Mucosa of descending colon (tissue), 3 donors: ENCODE data around the gene DSCAML1. TPM values are rescaled to one million over a fixed set of nuclear protein-coding genes. Genes with fewer than 3 reads are reported as not detected.

ENCODE experiments used
- ATAC-seq: fragments of 200-7000 bp; cut with Tn5 transposase; one replicate; pipeline ENCODE4 v1.9.1; 2020; ENCODE audit warnings: mild to moderate bottlenecking, moderate library complexity
- DNase-seq, 3 donors: peaks; one replicate each; pipeline ENCODE4 v3.0.0-alpha.2; 2020
- H3K36me3 ChIP-seq: fragments of 200-600 bp; one replicate; pipeline ENCODE4 v1.8.0; 2021; ENCODE audit warnings: low read depth, mild to moderate bottlenecking
- H3K4me1 ChIP-seq: fragments of 200-600 bp; one replicate; pipeline ENCODE4 v1.8.0; 2021; ENCODE audit warnings: low read depth, mild to moderate bottlenecking
- H3K4me3 ChIP-seq: fragments of 200-600 bp; one replicate; pipeline ENCODE4 v1.8.0; 2021; ENCODE audit warnings: mild to moderate bottlenecking
- H3K9me3 ChIP-seq: fragments of 200-600 bp; one replicate; pipeline ENCODE4 v1.8.0; 2021; ENCODE audit warnings: mild to moderate bottlenecking
- intact Hi-C, 2 donors: fragments of 100-400 bp; cut with DNase I in 1 of 2; cut with micrococcal nuclease in 1 of 2; formaldehyde crosslinking; loops; one replicate each; pipeline versions ENCODE4 v1.11.0 to v1.11.1; 2022; cut with DNase I, micrococcal nuclease
- total RNA-seq, 3 donors: library from RNA; stranded (reverse); fragmentation: NEBNext Ultra II Directional in 2 of 3; extraction: Animal tissue kit (Norgen Biotek cat#: 25700) in 2 of 3; gene quantifications; one replicate each; pipeline versions ENCODE4 v1.2.1 to v1.2.4, GENCODE V29; 2021 to 2023
- TF ChIP-seq, protein P1 (sequence below): fragments of 200-600 bp; IDR thresholded peaks from one replicate; pipeline ENCODE4 v1.8.0; 2022; ENCODE audit warnings: antibody characterized with exemption, mild to moderate bottlenecking
- donor health status: DM: no; HTN: no; CAD: no; lungs with moderate emphysema.
- donor health status: DM: no; HTN: no; CAD: no.
- donor health status: DM: no; HTN: yes; CAD: no.

The DSCAML1 gene
- total RNA-seq, 3 donors from 2014 or later: 5.0 to 5.5 (median 5.3) TPM

DNA sequence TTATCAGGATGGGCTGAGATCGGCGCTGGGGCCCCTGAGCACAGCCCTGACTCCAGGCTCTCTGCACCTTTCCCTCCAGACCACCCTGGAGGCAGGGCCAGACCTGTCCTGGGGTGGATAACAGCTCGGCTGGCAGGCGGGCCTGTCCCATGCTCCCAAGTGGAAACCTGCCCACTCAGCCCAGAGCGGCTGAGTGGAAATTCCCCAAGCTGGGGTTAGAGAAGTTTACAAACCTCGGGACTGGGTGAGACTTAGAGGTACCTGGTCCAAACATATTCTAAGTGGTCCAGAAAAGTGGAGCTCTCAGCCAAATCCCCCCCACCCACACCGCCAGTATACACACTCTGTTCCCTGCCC, 32.3 kb upstream of the DSCAML1 start:
- no peaks in the 10 kb centered on the region for H3K9me3 ChIP-seq
- ATAC-seq (no peak), DNase-seq (peak in 2 of 3 donors; percentile 3 to 44)
- H3K4me3 ChIP-seq: no peak overlapping the region
- peaks cover 13% of the 10 kb centered on the region for H3K4me1 ChIP-seq
- intact Hi-C loops: loop anchor here in 1 of 2 donors (10.0 kb wide), 1 partner anchor 125 kb away; no protein-coding TSS in a partner anchor
- H3K36me3 ChIP-seq: no peaks in the 10 kb centered on the region
- TF ChIP-seq, protein P1, sequence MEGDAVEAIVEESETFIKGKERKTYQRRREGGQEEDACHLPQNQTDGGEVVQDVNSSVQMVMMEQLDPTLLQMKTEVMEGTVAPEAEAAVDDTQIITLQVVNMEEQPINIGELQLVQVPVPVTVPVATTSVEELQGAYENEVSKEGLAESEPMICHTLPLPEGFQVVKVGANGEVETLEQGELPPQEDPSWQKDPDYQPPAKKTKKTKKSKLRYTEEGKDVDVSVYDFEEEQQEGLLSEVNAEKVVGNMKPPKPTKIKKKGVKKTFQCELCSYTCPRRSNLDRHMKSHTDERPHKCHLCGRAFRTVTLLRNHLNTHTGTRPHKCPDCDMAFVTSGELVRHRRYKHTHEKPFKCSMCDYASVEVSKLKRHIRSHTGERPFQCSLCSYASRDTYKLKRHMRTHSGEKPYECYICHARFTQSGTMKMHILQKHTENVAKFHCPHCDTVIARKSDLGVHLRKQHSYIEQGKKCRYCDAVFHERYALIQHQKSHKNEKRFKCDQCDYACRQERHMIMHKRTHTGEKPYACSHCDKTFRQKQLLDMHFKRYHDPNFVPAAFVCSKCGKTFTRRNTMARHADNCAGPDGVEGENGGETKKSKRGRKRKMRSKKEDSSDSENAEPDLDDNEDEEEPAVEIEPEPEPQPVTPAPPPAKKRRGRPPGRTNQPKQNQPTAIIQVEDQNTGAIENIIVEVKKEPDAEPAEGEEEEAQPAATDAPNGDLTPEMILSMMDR: no peak

DNA sequence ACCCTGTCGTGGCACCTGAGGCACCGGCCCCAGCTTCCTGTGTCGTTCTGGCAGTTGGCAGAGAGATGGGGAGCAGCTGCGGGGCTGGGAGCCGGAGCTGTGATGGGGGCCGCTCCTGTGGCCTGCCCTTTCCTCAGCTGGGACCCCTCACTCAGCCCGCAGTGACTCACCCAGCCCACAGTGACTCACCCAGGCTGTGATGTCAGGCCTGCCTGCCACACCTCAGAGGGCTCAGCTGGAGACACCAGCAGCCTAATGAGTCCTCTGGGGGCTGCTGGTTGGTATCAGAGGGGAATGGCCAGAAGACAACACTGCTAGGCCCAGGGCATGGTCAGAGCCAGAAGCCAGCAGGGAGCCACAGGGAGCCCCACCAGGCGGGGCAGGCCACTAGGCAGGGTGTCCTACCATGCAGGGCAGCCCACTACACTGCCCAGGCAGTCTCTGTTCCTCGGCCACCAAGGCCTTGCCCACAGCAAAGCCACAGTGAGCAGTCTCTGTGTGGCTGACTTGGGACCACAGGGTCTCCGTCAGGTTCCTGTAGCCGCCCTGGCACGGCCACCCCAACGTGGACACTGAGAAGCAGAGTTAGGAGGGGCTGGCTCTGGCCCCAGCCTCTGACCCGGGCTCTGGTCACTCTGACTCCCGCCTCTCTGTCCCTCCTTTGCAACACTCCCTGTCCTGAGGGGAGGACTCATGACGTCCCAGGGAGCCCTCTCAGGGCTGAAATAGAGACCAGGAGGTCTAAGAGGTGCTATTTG, 31.8 kb upstream of the DSCAML1 start:
- TF ChIP-seq, protein P1: no peak
- Histone ChIP-seq H3K4me3 (no peak overlapping the region), H3K9me3 (no peaks in the 10 kb centered on the region), H3K4me1 (peaks cover 13% of the 10 kb centered on the region), H3K36me3 (no peaks in the 10 kb centered on the region)
- intact Hi-C loops: loop anchor here in 1 of 2 donors (10.0 kb wide), 1 partner anchor 126 kb away; no protein-coding TSS in a partner anchor
- ATAC-seq: peak; percentile 55
- DNase-seq: peak; percentile 34 to 78 (median 59)

DNA sequence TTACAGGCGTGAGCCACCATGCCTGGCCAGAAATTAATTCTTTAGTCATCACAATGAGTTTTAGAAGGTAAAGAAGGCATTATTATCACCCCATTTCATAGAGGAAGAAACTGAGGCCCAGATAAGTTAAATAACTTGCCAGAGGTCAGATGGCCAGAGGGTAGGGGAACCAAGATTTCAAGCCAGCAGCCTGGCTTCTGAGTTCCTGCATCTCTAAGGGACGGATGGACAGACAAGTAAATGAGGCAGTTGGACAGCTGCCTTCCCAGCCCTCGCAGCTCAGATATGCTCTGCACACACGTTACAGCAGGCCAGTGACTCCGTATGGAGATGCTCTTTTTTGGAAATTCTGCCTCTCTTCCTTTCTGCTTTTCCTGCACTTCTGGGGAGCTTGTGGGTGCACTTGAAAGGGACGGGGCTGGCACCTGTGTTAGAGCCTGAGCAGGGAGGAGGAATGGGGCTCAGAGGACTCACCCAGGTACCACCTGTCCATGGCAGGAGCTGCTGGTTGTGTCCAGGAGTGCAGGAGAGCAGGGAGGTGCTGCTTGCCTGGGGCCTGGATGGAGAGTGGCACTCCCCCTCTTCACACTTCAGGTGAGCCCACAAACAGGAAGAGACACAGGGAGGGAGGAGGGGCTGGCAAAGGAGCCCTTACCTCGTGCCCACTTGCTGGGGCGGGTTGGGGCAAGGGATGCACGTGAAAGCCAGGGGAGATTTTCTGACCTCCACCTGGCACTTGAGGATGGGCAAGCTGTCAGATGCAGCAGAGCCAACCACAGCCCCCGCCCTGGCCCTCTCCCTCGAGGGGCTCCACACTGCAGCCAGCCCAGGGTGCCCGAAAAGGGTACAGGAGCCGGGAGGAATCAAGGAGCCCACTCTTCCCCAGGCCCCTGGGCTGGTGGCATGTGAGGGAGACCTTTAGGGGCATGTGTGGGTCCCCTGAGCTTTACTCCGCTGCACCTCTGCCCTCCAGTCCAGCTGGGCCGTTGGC, 30.8 kb upstream of the DSCAML1 start:
- Histone ChIP-seq H3K4me1 (peaks cover 13% of the 10 kb centered on the region), H3K9me3 (no peaks in the 10 kb centered on the region), H3K4me3 (no peak overlapping the region), H3K36me3 (no peaks in the 10 kb centered on the region)
- TF ChIP-seq, protein P1: no peak
- DNase-seq (peak; percentile 5 to 49 (median 30)), ATAC-seq (peak; percentile 9)
- intact Hi-C loops: loop anchor here in 1 of 2 donors (10.0 kb wide), 1 partner anchor 127 kb away; no protein-coding TSS in a partner anchor

DNA sequence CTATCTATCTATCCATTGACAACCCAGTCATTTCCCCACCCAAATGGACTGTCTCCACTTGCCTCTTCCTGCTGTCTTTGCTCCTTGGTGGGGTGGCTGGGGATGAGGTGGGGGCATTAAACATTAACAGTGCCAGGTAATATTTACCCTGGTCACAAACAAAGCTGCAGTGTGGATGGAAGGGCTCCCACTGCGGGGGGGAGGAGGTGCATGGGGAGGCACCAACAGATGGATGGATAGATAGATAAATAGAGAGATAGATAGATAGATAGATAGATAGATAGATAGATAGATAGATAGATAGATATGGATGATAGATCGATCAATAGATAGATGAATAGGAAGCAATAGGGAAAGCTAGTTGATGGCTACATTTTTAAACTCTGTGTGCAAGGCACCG, 29.8 kb upstream of the DSCAML1 start:
- no peak for ATAC-seq
- TF ChIP-seq, protein P1: no peak

DNA sequence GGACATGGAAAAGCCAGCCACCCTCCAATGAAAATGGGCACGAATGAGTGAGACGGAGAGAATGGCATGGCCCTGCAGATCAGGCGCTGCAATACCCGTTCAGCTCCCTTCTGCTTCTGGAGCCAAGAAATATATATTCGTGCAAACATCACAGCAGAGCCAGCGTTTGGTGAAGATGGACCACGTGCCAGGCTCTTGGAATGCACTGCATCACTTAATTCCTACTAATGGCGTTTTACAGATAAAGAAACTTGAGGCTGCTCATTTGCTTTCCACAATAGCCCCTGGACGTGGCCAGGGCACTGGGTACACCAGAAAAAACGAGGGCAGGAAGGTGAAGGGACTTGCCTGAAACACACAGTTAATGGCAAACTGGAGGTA, 29.2 kb upstream of the DSCAML1 start:
- intact Hi-C loops: loop anchor here in 1 of 2 donors (10.0 kb wide), 1 partner anchor 129 kb away; no protein-coding TSS in a partner anchor
- TF ChIP-seq, protein P1: no peak
- no peaks in the 10 kb centered on the region for H3K9me3 ChIP-seq
- H3K4me1 ChIP-seq: peaks cover 17% of the 10 kb centered on the region
- ATAC-seq (no peak), DNase-seq (peak in 2 of 3 donors; percentile 1 to 3)
- no peaks in the 10 kb centered on the region for H3K36me3 ChIP-seq
- H3K4me3 ChIP-seq: no peak overlapping the region

More for the DNA sequence above, 29.8 kb upstream of the DSCAML1 start:
- H3K9me3 ChIP-seq: no peaks in the 10 kb centered on the region
- peak in 2 of 3 donors; percentile 1 to 15 for DNase-seq
- no peaks in the 10 kb centered on the region for H3K36me3 ChIP-seq
- H3K4me1 ChIP-seq: peaks cover 16% of the 10 kb centered on the region
- intact Hi-C loops: loop anchor here in 1 of 2 donors (10.0 kb wide), 1 partner anchor 128 kb away; no protein-coding TSS in a partner anchor
- no peak overlapping the region for H3K4me3 ChIP-seq
